HepG2 (cell line): ENCODE data around the gene FAM89B. TPM values are rescaled to one million over a fixed set of nuclear protein-coding genes. Genes with fewer than 3 reads are reported as not detected.

Experiments
- CHD2 ChIP-seq: IDR thresholded peaks from 2 replicates; pipeline ENCODE4 v1.6.1; 2011; ENCODE audit warnings: low read depth, low read length, improper control_type of control experiment
- EP300 ChIP-seq, 3 experiments: sonication (generic) in 1 of 3; formaldehyde crosslinking in 1 of 3; IDR thresholded peaks; 2 replicates each; pipeline versions ENCODE4 v1.5.1 to v1.6.1; 2011 to 2020; ENCODE audit warnings: low read depth in 2 of 3, low read length in 2 of 3, borderline replicate concordance in 1 of 3, improper control_type of control experiment in 1 of 3, mild to moderate bottlenecking in 1 of 3, missing genetic modification reagents in 1 of 3, moderate library complexity in 1 of 3
- GABPB1 ChIP-seq: IDR thresholded peaks from 2 replicates; pipeline ENCODE4 v1.6.1; 2016; ENCODE audit warnings: mild to moderate bottlenecking, missing genetic modification reagents, moderate library complexity, missing compliant biosample characterization
- GMEB1 ChIP-seq: sonication (generic); formaldehyde crosslinking; IDR thresholded peaks from 2 replicates; pipeline ENCODE4 v1.5.1; 2020; ENCODE audit warnings: missing genetic modification reagents, mild to moderate bottlenecking, borderline replicate concordance
- HDAC2 ChIP-seq: sonication (generic); formaldehyde crosslinking; IDR thresholded peaks from 2 replicates; pipeline ENCODE4 v1.4.0; 2020; ENCODE audit warnings: missing genetic modification reagents
- HES4 ChIP-seq: sonication (generic); formaldehyde crosslinking; IDR thresholded peaks from 2 replicates; pipeline ENCODE4 v1.9.0; 2021; ENCODE audit warnings: mild to moderate bottlenecking, missing genetic modification reagents, borderline replicate concordance
- JARID2 ChIP-seq: sonication (generic); formaldehyde crosslinking; IDR thresholded peaks from 2 replicates; pipeline ENCODE4 v1.8.1; 2023; ENCODE audit warnings: missing genetic modification reagents, inconsistent platforms; ENCODE audit not compliant: insufficient replicate concordance
- KMT2B ChIP-seq: IDR thresholded peaks from 2 replicates; pipeline ENCODE4 v1.6.1; 2016; ENCODE audit warnings: missing genetic modification reagents, missing compliant biosample characterization
- MAX ChIP-seq: IDR thresholded peaks from 2 replicates; pipeline ENCODE4 v1.6.1; 2012; ENCODE audit warnings: inconsistent platforms
- MEIS1 ChIP-seq: sonication (generic); formaldehyde crosslinking; IDR thresholded peaks from 2 replicates; pipeline ENCODE4 v1.9.0; 2021; ENCODE audit warnings: mild to moderate bottlenecking, missing genetic modification reagents, moderate library complexity, borderline replicate concordance
- MXD3 ChIP-seq: IDR thresholded peaks from 2 replicates; pipeline ENCODE4 v1.6.1; 2016; ENCODE audit warnings: mild to moderate bottlenecking, missing biosample characterization, missing genetic modification reagents
- RBFOX2 ChIP-seq: fragments of 200-400 bp; formaldehyde crosslinking; IDR thresholded peaks from 2 replicates; pipeline ENCODE4 v1.6.1; 2017; ENCODE audit warnings: low read depth, mild to moderate bottlenecking, low read length
- RBM22 ChIP-seq: fragments of 200-400 bp; formaldehyde crosslinking; optimal IDR thresholded peaks from 2 replicates; pipeline ENCODE3; 2017; ENCODE audit warnings: mild to moderate bottlenecking, low read length, moderate library complexity
- SALL1 ChIP-seq: sonication (generic); formaldehyde crosslinking; IDR thresholded peaks from 2 replicates; pipeline ENCODE4 v1.8.0; 2022; ENCODE audit warnings: mild to moderate bottlenecking, missing genetic modification reagents
- SCMH1 ChIP-seq: sonication (generic); formaldehyde crosslinking; IDR thresholded peaks from 2 replicates; pipeline ENCODE4 v1.9.0; 2021; ENCODE audit warnings: missing genetic modification reagents, mild to moderate bottlenecking, borderline replicate concordance
- TAF1 ChIP-seq: sonication (generic); formaldehyde crosslinking; IDR thresholded peaks from 2 replicates; pipeline ENCODE4 v1.4.0; 2020; ENCODE audit warnings: missing genetic modification reagents
- ZBTB20 ChIP-seq: sonication (generic); formaldehyde crosslinking; IDR thresholded peaks from 2 replicates; pipeline ENCODE4 v1.8.1; 2023; ENCODE audit warnings: missing genetic modification reagents, low read depth, mild to moderate bottlenecking, borderline replicate concordance
- ZFY ChIP-seq: sonication (generic); formaldehyde crosslinking; IDR thresholded peaks from 2 replicates; pipeline ENCODE4 v1.4.0; 2020; ENCODE audit warnings: missing genetic modification reagents
- ZNF317 ChIP-seq: sonication (generic); formaldehyde crosslinking; IDR thresholded peaks from 2 replicates; pipeline ENCODE4 v1.5.0; 2020; ENCODE audit warnings: mild to moderate bottlenecking, missing genetic modification reagents
- ZNF33A ChIP-seq: sonication (generic); formaldehyde crosslinking; IDR thresholded peaks from 2 replicates; pipeline ENCODE4 v1.5.1; 2020; ENCODE audit warnings: missing genetic modification reagents, mild to moderate bottlenecking, moderate library complexity, borderline replicate concordance
- ZNF512B ChIP-seq: sonication (generic); formaldehyde crosslinking; IDR thresholded peaks from 2 replicates; pipeline ENCODE4 v1.5.1; 2020; ENCODE audit warnings: missing genetic modification reagents, mild to moderate bottlenecking, borderline replicate concordance
- ZNF543 ChIP-seq: sonication (generic); formaldehyde crosslinking; IDR thresholded peaks from 2 replicates; pipeline ENCODE4 v1.4.0; 2020; ENCODE audit warnings: mild to moderate bottlenecking, missing genetic modification reagents
- polyA plus RNA-seq, 8 experiments: library from polyadenylated mRNA; depleted of rRNA in 3 of 8; stranded (reverse) in 7 of 8; unstranded in 1 of 8; fragments of >200 nt; fragmentation: Illumina TruSeq in 4 of 8; extraction: Trizol in 4 of 8; gene quantifications; 2 replicates each; pipeline versions ENCODE4 v1.2.1 to v1.2.3, GENCODE V29; 2011 to 2016; ENCODE audit warnings: low read depth in 4 of 8, missing spikeins in 1 of 8, mixed read lengths in 1 of 8; ENCODE audit not compliant: insufficient read depth in 1 of 8
- total RNA-seq, 5 experiments: library from RNA; depleted of rRNA; stranded (reverse); fragments of >200 nt; fragmentation: Illumina TruSeq; extraction: Trizol; gene quantifications; 2 replicates each; pipeline ENCODE4 v1.2.3, GENCODE V29; 2016; ENCODE audit warnings: low read depth in 1 of 5

The FAM89B gene
- total and polyA plus RNA-seq, 2 of the 13 experiments (the other 11 are each of a cell fraction or from before 2014, with no cell fraction given) = 5.7 to 8.0 TPM

- TF ChIP-seq SALL1 (CRISPR knock-in tag) (peak; percentile 60; the same call in 1 of the 2 replicates), MXD3 (CRISPR knock-in tag) (peak; percentile 49; the same call in 1 of the 2 replicates), MEIS1 (no peak), JARID2 (CRISPR knock-in tag) (no peak), ZNF543 (CRISPR knock-in tag) (no peak), RBM22 (no peak), EP300 (IDR thresholded peaks at IDR 0.05; ENCODE audit: low read depth in 2 of 2, low read length in 2 of 2) (0 out of 4 replicates have a peak, but pooled peaks of 1 of the 2 experiments have one; percentile 18), EP300 (CRISPR knock-in tag; IDR thresholded peaks at IDR 0.05; ENCODE audit: borderline replicate concordance) (no peak), SCMH1 (CRISPR knock-in tag) (no peak), GMEB1 (CRISPR knock-in tag) (0 out of 2 replicates have a peak, but pooled peaks have one; percentile 14), HDAC2 (CRISPR knock-in tag) (peak; percentile 40; the same call in 1 of the 2 replicates), MAX (peak; percentile 27; the same call in 1 of the 2 replicates), HES4 (CRISPR knock-in tag) (0 out of 2 replicates have a peak, but pooled peaks have one; percentile 16), KMT2B (peak; percentile 23; the same call in 1 of the 2 replicates), CHD2 (no peak), RBFOX2 (peak; percentile 35; the same call in 1 of the 2 replicates), ZNF33A (CRISPR knock-in tag) (no peak), GABPB1 (CRISPR knock-in tag) (peak; percentile 52; the same call in 1 of the 2 replicates), TAF1 (CRISPR knock-in tag) (peak; percentile 51; the same call in 1 of the 2 replicates), ZBTB20 (CRISPR knock-in tag) (no peak), ZNF512B (CRISPR knock-in tag) (peak; percentile 49; the same call in 1 of the 2 replicates), ZFY (CRISPR knock-in tag) (peak; percentile 84), ZNF317 (0 out of 2 replicates have a peak, but pooled peaks have one; percentile 18)
Measured at GRCh38 chr11:65557280-65558001, 14.9 kb upstream of the FAM89B start (continued).
